Fibroblast of the aortic adventitia (primary cell): ENCODE data around the gene SLC4A4. TPM values are rescaled to one million over a fixed set of nuclear protein-coding genes. Genes with fewer than 3 reads are reported as not detected.

ENCODE experiments used
- DNase-seq: peaks from one replicate; pipeline ENCODE4 v3.0.0-alpha.2; 2010; ENCODE audit warnings: low read depth
- H3K4me3 ChIP-seq: 2 replicates; pipeline ENCODE4 v1.5.1; 2011; ENCODE audit warnings: low read depth, mild to moderate bottlenecking, control low read depth, low read length, moderate library complexity
- CTCF ChIP-seq: IDR thresholded peaks from 2 replicates; pipeline ENCODE4 v1.5.1; 2011; ENCODE audit warnings: mild to moderate bottlenecking, low read length, control low read depth, inconsistent platforms; ENCODE audit not compliant: insufficient read depth
- total RNA-seq: library from RNA; depleted of rRNA; stranded (reverse); fragments of >200 nt; gene quantifications from 2 replicates; pipeline ENCODE4 v1.2.3, GENCODE V29; 2012; ENCODE audit warnings: low replicate concordance

The SLC4A4 gene
- total RNA-seq, 1 donor, result 2.1 TPM

GRCh38 chr4:71495454-71495853, 156.6 kb downstream of the SLC4A4 start:
- DNase-seq, result no peak
- TF ChIP-seq CTCF, result no peak
- H3K4me3 ChIP-seq, result no peak overlapping the region

- no peak for DNase-seq
- TF ChIP-seq CTCF, result no peak
- no peak overlapping the region for H3K4me3 ChIP-seq
Measured at GRCh38 chr4:71497078-71497477, 158.3 kb downstream of the SLC4A4 start.

DNA sequence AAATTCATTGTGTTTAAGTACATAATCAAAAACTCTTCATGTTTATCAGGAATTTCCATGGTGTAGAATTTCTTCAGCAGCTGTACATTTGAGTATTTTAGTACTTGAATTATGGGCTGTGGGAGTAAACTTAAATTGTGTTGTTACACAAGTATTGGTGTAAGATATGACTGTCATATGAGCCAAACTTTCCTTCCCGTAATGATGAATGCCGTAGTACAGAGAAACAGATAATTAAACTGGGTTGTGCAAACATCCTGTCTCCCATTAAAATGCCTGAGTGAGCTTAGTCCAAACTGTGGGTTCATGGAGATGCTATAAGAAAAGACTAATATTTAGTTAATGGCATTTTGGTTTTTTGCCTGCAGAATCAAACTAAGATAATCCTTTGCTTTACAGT, 159.2 kb downstream of the SLC4A4 start:
- no peak overlapping the region for H3K4me3 ChIP-seq
- no peak for TF ChIP-seq CTCF
- no peak for DNase-seq

- no peak overlapping the region for H3K4me3 ChIP-seq
- TF ChIP-seq CTCF, result no peak
- no peak for DNase-seq
Measured at GRCh38 chr4:71498625-71499024, 159.8 kb downstream of the SLC4A4 start.

- H3K4me3 ChIP-seq, result no peak overlapping the region
- DNase-seq, result no peak
- TF ChIP-seq CTCF, result no peak
Measured at GRCh38 chr4:71501992-71502391, 163.2 kb downstream of the SLC4A4 start.

- TF ChIP-seq CTCF, result no peak
- H3K4me3 ChIP-seq, result no peak overlapping the region
- no peak for DNase-seq
Measured at GRCh38 chr4:71518283-71518989, 179.6 kb downstream of the SLC4A4 start.

GRCh38 chr4:71520308-71520707, 181.5 kb downstream of the SLC4A4 start:
- no peak overlapping the region for H3K4me3 ChIP-seq
- no peak for DNase-seq
- TF ChIP-seq CTCF, result no peak
